H4 (cell line): ENCODE data around the gene SPNS1. TPM values are rescaled to one million over a fixed set of nuclear protein-coding genes. Genes with fewer than 3 reads are reported as not detected.

Source experiments
- DNase-seq: peaks from one replicate; pipeline ENCODE4 v3.0.0-alpha.2; 2015; ENCODE audit warnings: low spot score
- total RNA-seq: library from RNA; depleted of rRNA; stranded (reverse); fragments of >200 nt; shearing (Covaris generic); gene quantifications from 2 replicates; pipeline ENCODE4 v1.2.3, GENCODE V29; 2014; rRNA removed

The SPNS1 gene
- total RNA-seq, 1 experiment from 2014 or later = 16.6 TPM

DNA sequence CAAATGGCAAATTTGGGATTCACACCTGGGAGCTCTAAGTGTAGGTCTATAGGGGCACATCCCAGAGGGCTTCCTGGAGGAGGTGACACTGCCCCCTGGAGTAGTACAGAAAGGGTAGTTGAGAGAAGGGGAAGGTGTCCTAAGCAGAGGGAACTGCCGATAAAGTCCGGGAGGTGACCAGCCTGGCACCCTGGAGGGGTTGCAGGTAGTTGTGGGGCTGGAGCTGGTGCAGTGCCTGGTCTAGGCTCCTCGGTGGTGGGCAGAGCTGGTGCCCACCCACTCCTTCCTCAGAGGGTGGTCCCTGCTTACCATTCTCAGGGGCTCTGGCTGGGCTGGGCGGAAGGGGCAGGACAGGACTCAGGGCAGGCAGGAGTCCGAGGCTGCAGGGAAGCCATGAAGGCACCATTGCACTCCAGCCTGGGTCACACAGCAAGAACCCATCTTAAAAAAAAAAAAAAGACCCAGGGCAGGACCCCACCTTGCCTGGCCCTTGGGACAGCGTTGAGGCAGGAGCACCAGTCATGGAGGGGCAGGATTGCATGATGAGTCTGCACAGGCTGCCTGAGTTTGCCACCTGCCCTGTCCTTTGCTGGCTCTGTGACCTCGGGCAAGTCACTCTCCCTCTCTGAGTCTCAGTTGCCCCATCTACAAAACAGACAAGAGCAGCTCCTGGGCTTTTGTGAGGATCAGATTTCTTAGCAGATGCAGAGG, 54.0 kb downstream of the SPNS1 start:
- peak; percentile 46 for DNase-seq

DNA sequence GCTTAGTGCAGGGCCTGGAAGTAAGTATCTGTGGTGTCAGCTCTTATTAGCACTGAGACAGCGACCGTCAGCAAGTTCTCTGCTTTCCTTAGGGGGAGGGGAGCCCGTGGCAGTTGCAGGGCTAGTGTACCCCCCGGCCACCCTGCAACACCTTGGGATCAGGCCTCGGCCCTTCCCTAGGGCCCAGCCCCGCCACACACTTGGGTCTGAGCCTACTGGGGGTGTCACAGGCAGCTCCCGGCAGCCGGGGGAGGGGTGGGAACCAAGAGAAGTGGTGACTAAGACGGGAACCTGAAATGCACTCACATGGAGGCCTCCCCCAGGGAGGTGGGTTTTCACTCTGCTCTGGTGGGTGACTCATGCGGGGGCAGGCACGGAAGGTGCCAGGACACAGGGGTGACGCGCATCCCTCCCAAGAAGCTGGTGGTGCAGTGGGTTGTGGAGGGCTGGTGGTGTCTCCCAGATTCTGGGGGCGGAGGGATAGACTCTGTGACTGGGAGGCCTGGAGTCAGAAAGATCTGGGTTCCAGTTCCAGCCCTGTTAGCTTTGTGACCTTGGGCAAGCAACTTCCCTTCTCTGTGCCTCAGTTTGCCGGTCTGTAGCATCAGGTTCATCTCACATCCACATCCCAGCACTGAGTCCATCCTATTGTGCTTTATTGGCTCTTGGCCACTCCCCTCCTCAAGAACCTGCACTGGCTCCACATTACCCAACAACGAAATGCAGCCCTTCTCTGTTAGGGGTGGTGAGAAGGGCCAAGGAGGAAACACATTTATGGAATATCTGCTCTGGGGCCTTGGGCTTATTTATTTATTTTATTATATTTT, 54.8 kb downstream of the SPNS1 start:
- DNase-seq = peak; percentile 88

DNA sequence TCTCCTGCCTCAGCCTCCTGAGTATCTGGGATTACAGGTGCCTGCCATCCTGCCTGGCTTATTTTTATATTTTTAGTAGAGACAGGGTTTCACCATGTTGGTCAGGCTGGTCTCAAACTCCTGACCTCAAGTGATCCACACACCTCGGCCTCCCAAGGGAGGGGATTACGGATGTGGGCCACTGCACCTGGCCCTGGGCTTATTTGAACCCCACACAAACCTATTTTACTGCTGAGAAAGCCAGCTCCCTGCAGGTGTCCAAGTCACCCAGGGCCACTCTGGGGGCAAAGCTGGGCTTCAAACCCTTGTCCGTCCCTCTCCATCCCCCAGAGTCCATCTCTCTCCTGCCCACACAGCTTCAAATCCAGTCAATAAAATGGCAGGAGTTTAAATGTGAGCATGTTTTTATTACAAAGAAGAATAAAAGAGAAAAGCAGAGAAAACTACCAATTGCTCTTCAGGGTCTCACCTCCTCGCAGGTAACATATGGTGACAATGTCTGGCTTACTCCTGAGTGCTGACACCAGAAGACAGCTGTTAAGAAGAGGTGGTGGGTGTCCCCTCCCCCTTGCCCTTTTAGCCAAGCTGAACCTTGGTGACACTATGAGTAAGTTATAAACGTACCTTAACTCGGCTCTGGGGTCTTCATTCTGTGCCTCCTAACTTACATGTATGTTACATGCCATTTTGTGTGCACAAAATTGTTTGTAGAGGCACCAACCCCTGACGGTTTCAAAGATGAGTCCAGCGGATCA, 55.7 kb downstream of the SPNS1 start:
- no peak for DNase-seq

Other genes starting within 250 kb of the SPNS1 start
- gene NPIPB9, start 223.0 kb upstream of the SPNS1 start, total RNA-seq = 0.46 and 1.7 TPM in 2 replicates
- gene ATXN2L, start 151.8 kb upstream of the SPNS1 start, total RNA-seq = 27.2 and 31.0 TPM in 2 replicates
- gene TUFM, start 128.4 kb upstream of the SPNS1 start, total RNA-seq = 150 and 159 TPM in 2 replicates
- 4.6 and 7.5 TPM in 2 replicates for gene SH2B1, start 110.9 kb upstream of the SPNS1 start, total RNA-seq
- 0.04 TPM in 1 of 2 replicates, not detected in the other for gene ATP2A1, start 96.3 kb upstream of the SPNS1 start, total RNA-seq
- 13.7 and 31.9 TPM in 2 replicates for gene RABEP2, start 49.5 kb upstream of the SPNS1 start, total RNA-seq
- gene CD19, start 42.8 kb upstream of the SPNS1 start, total RNA-seq = not detected in 2 replicates
- 9.9 and 12.7 TPM in 2 replicates for gene NFATC2IP, start 23.8 kb upstream of the SPNS1 start, total RNA-seq
- 0.29 and 0.50 TPM in 2 replicates for gene LAT, start 10.3 kb downstream of the SPNS1 start, total RNA-seq